Activated B cell treated with CpG ODN at 0.5 μM for 24 hours (primary cell): ENCODE results near the gene ADAMTS17. TPM values are rescaled to one million over a fixed set of nuclear protein-coding genes. Genes with fewer than 3 reads are reported as not detected.

Experiments
- ATAC-seq: fragments of 200-7000 bp; cut with Tn5 transposase; one replicate; pipeline ENCODE4 v1.10.0; 2021; ENCODE audit warnings: low read depth, mild to moderate bottlenecking, moderate library complexity
- CTCF ChIA-PET: fragments of 350-600 bp; sonication (Branson Sonifier 250); formaldehyde crosslinking; loops from one replicate; lab custom pipeline; 2021; ENCODE audit warnings: antibody characterized with exemption; lab: Charles Lee
- POLR2A ChIA-PET: fragments of 350-600 bp; sonication (Branson Sonifier 250); formaldehyde crosslinking; loops from one replicate; lab custom pipeline; 2021; ENCODE audit warnings: antibody characterized with exemption; lab: Charles Lee
- DNase-seq: peaks from one replicate; pipeline ENCODE4 v3.0.0; 2022
- H3K27ac Mint-ChIP-seq: one replicate; pipeline ENCODE4 v1.8.0; 2020; ENCODE audit warnings: mixed read lengths
- H3K27me3 Mint-ChIP-seq: one replicate; pipeline ENCODE4 v1.8.0; 2021; ENCODE audit warnings: mixed read lengths
- H3K36me3 Mint-ChIP-seq: one replicate; pipeline ENCODE4 v1.8.0; 2021; ENCODE audit warnings: low read depth, mixed read lengths
- H3K4me1 Mint-ChIP-seq: one replicate; pipeline ENCODE4 v1.8.0; 2021; ENCODE audit warnings: mixed read lengths
- H3K4me3 Mint-ChIP-seq: one replicate; pipeline ENCODE4 v1.8.0; 2020; ENCODE audit warnings: mild to moderate bottlenecking, mixed read lengths
- H3K9me3 Mint-ChIP-seq: one replicate; pipeline ENCODE4 v1.8.0; 2020; ENCODE audit warnings: mixed read lengths
- CTCF ChIP-seq: fragments of 200-600 bp; IDR thresholded peaks from one replicate; pipeline ENCODE4 v1.8.0; 2022; ENCODE audit warnings: antibody characterized with exemption, mild to moderate bottlenecking
- intact Hi-C: fragments of 100-400 bp; cut with micrococcal nuclease; formaldehyde crosslinking; loops from one replicate; pipeline ENCODE4 v1.15.1; 2024
- total RNA-seq: library from RNA; stranded (reverse); gene quantifications from 2 replicates; pipeline ENCODE4 v1.2.3, GENCODE V29; 2022

The ADAMTS17 gene
- total RNA-seq, 1 donor from 2014 or later: 1.6 TPM

DNA sequence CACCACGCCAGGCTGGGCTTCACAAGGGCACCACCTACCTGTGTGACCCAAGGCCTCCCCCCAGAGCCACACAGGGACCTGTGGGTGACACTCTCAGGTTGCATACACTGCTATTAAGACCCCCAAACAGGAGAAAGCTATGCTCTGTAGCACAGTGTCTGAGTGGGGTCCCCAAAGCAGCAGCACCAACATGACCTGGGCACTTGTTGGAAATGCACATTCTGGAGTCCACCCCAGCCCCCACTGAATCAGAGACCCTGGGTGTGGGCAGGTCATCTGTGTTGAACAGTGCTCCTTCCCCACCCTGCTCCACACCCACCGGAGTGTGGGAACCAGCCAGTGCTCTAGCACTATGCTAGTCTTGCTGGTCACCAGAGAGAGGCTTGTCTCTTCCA lies 76.1 kb downstream of the ADAMTS17 start:
- CTCF ChIA-PET: no interaction called here
- H3K9me3 Mint-ChIP-seq: peaks cover 4% of the 10 kb centered on the region
- intact Hi-C loops: no loop called here

GRCh38 chr15:100264994-100265640 lies 76.7 kb downstream of the ADAMTS17 start:
- intact Hi-C loops: no loop called here
- DNase-seq (no peak), ATAC-seq (no peak)
- POLR2A ChIA-PET: no interaction called here
- Mint-ChIP-seq H3K27ac (no peak overlapping the region), H3K9me3 (peaks cover 4% of the 10 kb centered on the region), H3K27me3 (no peaks in the 10 kb centered on the region), H3K4me3 (no peak overlapping the region), H3K36me3 (no peaks in the 10 kb centered on the region), H3K4me1 (no peaks in the 10 kb centered on the region)
- no peak for TF ChIP-seq CTCF
- CTCF ChIA-PET: no interaction called here

More for the DNA sequence above, 76.1 kb downstream of the ADAMTS17 start:
- DNase-seq: no peak
- H3K36me3 Mint-ChIP-seq: no peaks in the 10 kb centered on the region
- POLR2A ChIA-PET: no interaction called here
- H3K4me1 Mint-ChIP-seq: no peaks in the 10 kb centered on the region
- no peaks in the 10 kb centered on the region for H3K27me3 Mint-ChIP-seq
- no peak overlapping the region for H3K4me3 Mint-ChIP-seq
- no peak for ATAC-seq
- no peak overlapping the region for H3K27ac Mint-ChIP-seq
- TF ChIP-seq CTCF: no peak

DNA sequence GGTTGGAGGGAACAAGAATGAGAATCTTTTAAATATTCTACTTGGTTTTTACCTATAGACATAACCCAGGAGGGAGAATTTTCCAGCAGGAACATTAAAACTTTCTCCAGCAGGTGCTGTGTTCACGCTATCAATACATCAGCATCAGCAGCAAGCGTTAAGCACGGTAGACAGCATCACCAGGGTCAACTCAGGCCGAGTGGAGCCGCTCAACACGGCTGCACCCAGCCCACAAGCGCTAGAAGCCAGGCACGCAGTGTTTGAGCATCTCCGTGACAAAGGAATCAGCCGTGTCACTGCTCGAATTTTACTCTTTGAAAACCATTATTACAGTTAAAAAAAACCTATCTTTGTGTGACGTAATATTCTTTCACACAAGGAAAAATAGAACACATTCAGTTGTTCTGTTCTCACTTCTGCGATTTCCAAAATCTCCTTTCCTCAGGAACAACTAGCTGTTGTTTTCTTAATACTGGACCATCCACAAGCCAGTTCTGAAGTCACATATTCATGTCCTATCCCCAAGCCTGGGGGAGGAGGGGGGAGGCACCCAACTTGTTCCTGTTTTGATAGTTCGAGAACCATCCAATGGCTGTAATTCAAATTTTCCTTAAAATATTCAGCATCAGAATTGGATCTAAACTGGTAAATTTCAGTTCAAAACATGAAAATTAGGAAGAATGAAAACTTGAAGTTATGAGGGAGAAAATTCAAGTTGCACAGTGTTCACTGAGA lies 77.9 kb downstream of the ADAMTS17 start:
- TF ChIP-seq CTCF: no peak
- DNase-seq (no peak), ATAC-seq (no peak)
- POLR2A ChIA-PET: no interaction called here
- intact Hi-C loops: no loop called here
- Mint-ChIP-seq H3K27me3 (no peaks in the 10 kb centered on the region), H3K4me1 (no peaks in the 10 kb centered on the region), H3K36me3 (no peaks in the 10 kb centered on the region), H3K4me3 (no peak overlapping the region), H3K9me3 (no peaks in the 10 kb centered on the region), H3K27ac (no peak overlapping the region)
- CTCF ChIA-PET: no interaction called here

DNA sequence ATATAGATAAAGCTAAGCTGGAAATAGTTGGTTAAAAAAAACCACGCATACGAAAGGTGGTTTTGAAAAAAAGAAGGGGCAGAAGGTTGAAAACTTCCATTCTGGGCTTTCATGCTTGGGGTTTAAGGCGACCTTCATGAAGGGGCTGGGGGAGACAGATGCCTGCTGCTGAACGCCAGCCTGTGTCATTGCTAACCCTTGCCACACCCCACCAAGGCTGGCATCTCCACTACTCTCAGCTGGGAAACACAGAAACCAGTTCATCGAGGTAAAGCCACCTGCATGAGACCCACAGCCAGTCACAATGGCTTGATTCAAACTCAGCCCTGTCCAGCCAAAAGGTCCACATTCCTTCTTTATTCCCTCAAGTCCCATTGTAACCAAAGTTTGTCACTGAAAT lies 78.7 kb downstream of the ADAMTS17 start:
- DNase-seq (no peak), ATAC-seq (no peak)
- Mint-ChIP-seq H3K36me3 (no peaks in the 10 kb centered on the region), H3K4me3 (no peak overlapping the region), H3K4me1 (no peaks in the 10 kb centered on the region), H3K9me3 (no peaks in the 10 kb centered on the region), H3K27me3 (no peaks in the 10 kb centered on the region), H3K27ac (no peak overlapping the region)
- ChIA-PET CTCF (no interaction called here), POLR2A (no interaction called here)
- intact Hi-C loops: no loop called here
- TF ChIP-seq CTCF: no peak

- Mint-ChIP-seq H3K27ac (no peak overlapping the region), H3K4me1 (no peaks in the 10 kb centered on the region), H3K9me3 (peaks cover 2% of the 10 kb centered on the region), H3K27me3 (no peaks in the 10 kb centered on the region), H3K36me3 (no peaks in the 10 kb centered on the region), H3K4me3 (no peak overlapping the region)
- ATAC-seq: no peak
- TF ChIP-seq CTCF: no peak
- CTCF ChIA-PET: no interaction called here
- DNase-seq: no peak
- POLR2A ChIA-PET: no interaction called here
- intact Hi-C loops: no loop called here
Observed at GRCh38 chr15:100261302-100262240, 80.2 kb downstream of the ADAMTS17 start.
